Neural progenitor cell (in vitro differentiated cells): ENCODE data around the gene CALN1. TPM values are rescaled to one million over a fixed set of nuclear protein-coding genes. Genes with fewer than 3 reads are reported as not detected.

Experiments
- DNase-seq: peaks from one replicate; pipeline ENCODE4 v3.0.0-alpha.2; 2016; ENCODE audit warnings: low spot score
- H2AFZ ChIP-seq: fragments of 200-600 bp; sonication (generic); replicated peaks from 2 replicates; pipeline ENCODE4 v1.6.1; 2016; ENCODE audit warnings: antibody characterized with exemption
- H3F3A ChIP-seq: fragments of 200-600 bp; sonication (generic); 2 replicates; pipeline ENCODE4 v1.6.1; 2016; ENCODE audit warnings: antibody characterized with exemption, low read depth
- H3K27ac ChIP-seq: fragments of 200-600 bp; sonication (generic); 2 replicates; pipeline ENCODE4 v1.5.1; 2016; ENCODE audit warnings: mild to moderate bottlenecking
- H3K27me3 ChIP-seq: fragments of 200-600 bp; sonication (generic); 2 replicates; pipeline ENCODE4 v1.6.1; 2016; ENCODE audit warnings: mild to moderate bottlenecking, moderate library complexity
- H3K36me3 ChIP-seq: fragments of 200-600 bp; sonication (generic); 2 replicates; pipeline ENCODE4 v1.5.1; 2016
- H3K4me1 ChIP-seq: fragments of 200-600 bp; sonication (generic); 2 replicates; pipeline ENCODE4 v1.6.1; 2016; ENCODE audit warnings: mixed run types
- H3K4me2 ChIP-seq: fragments of 200-600 bp; sonication (generic); 2 replicates; pipeline ENCODE4 v1.6.1; 2016
- H3K4me3 ChIP-seq: fragments of 200-600 bp; sonication (generic); 2 replicates; pipeline ENCODE4 v1.5.1; 2016
- H3K79me2 ChIP-seq: fragments of 200-600 bp; sonication (generic); 2 replicates; pipeline ENCODE4 v1.6.1; 2016; ENCODE audit warnings: low read depth
- H3K9ac ChIP-seq: fragments of 200-600 bp; sonication (generic); 2 replicates; pipeline ENCODE4 v1.6.1; 2016
- H3K9me3 ChIP-seq: fragments of 200-600 bp; sonication (generic); 2 replicates; pipeline ENCODE4 v1.5.1; 2016; ENCODE audit warnings: low read depth
- H4K20me1 ChIP-seq: fragments of 200-600 bp; sonication (generic); 2 replicates; pipeline ENCODE4 v1.6.1; 2016; ENCODE audit warnings: low read depth
- H3K27ac Mint-ChIP-seq: 3 replicates; pipeline ENCODE4 v1.8.0; 2021; ENCODE audit warnings: mixed read lengths
- H3K27me3 Mint-ChIP-seq: 2 replicates; pipeline ENCODE4 v1.8.0; 2022; ENCODE audit warnings: low read depth, mild to moderate bottlenecking, inconsistent platforms, moderate library complexity, mixed read lengths; ENCODE audit not compliant: insufficient read depth
- H3K36me3 Mint-ChIP-seq: 3 replicates; pipeline ENCODE4 v1.8.0; 2021; ENCODE audit warnings: mixed read lengths
- H3K4me1 Mint-ChIP-seq: 3 replicates; pipeline ENCODE4 v1.8.0; 2021; ENCODE audit warnings: mixed read lengths
- H3K4me3 Mint-ChIP-seq: 3 replicates; pipeline ENCODE4 v1.8.0; 2021; ENCODE audit warnings: mild to moderate bottlenecking, moderate library complexity, mixed read lengths
- H3K9me3 Mint-ChIP-seq: 3 replicates; pipeline ENCODE4 v1.8.0; 2020; ENCODE audit warnings: mixed read lengths
- EZH2 ChIP-seq: fragments of 200-600 bp; sonication (generic); IDR thresholded peaks from 2 replicates; pipeline ENCODE4 v1.6.1; 2017; ENCODE audit warnings: antibody characterized with exemption, mild to moderate bottlenecking, moderate library complexity
- EZH2phosphoT487 ChIP-seq: fragments of 200-600 bp; sonication (generic); IDR thresholded peaks from 2 replicates; pipeline ENCODE4 v1.6.1; 2017; ENCODE audit warnings: antibody characterized with exemption
- total RNA-seq: library from RNA; depleted of rRNA; stranded (reverse); fragments of >200 nt; gene quantifications from 2 replicates; pipeline ENCODE4 v1.2.3, GENCODE V29; 2015; ENCODE audit warnings: low replicate concordance
- TF ChIP-seq, protein P1 (sequence below): fragments of 200-600 bp; sonication (generic); IDR thresholded peaks from 2 replicates; pipeline ENCODE4 v1.5.1; 2017; ENCODE audit warnings: antibody characterized with exemption, mild to moderate bottlenecking

Gene CALN1
- total RNA-seq, 1 donor from 2014 or later: 3.1 TPM

DNA sequence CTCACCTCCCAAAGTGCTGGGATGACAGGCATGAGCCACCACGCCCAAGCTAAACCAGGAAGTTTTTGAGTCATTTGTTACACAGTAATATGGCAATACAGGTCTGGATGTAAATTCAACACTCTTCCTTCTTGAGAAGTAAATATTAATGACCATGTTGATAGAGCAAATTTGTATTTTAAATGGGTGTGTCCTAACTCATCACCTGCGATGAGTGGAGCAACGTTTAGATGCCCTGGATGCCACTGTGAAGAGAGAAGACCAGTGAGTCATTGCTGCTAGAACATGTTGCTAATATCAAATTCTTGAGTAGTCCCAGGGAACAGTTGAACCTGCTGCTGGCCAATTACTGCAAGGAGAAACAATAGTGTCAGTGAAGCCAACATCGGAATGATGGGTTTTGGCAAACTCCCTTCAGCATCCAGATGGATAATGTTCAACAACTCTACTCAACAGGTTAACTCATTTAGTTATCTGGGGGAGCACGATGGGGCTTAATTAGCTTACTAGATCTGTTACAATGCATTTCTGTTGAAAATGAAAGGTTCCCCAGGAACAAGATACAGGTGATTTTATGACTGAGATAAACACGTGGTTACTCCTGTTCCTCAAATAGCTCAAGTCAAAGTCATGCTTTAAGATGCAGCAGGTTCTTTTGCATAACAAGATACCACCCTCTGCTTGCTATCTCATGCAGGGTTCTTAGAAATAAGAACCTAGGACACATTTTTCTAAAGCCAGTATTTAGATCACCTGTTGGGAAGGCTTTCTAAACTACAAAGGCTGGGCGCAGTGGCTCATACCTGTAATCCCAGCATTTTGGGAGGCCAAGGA, 146.8 kb downstream of the CALN1 start:
- Mint-ChIP-seq H3K4me1 (peaks cover 17% of the 10 kb centered on the region), H3K27me3 (peaks cover 5% of the 10 kb centered on the region), H3K36me3 (no peaks in the 10 kb centered on the region), H3K4me3 (no peak overlapping the region), H3K27ac (no peak overlapping the region), H3K9me3 (peaks cover 9% of the 10 kb centered on the region)
- Histone ChIP-seq H3K4me3 (no peak overlapping the region), H3K9me3 (no peaks in the 10 kb centered on the region), H3K36me3 (no peaks in the 10 kb centered on the region), H4K20me1 (peaks cover 16% of the 10 kb centered on the region), H3K27me3 (no peaks in the 10 kb centered on the region), H3F3A (peaks cover 20% of the 10 kb centered on the region), H2AFZ (no peak overlapping the region), H3K4me1 (peaks cover 24% of the 10 kb centered on the region), H3K4me2 (no peak overlapping the region), H3K79me2 (no peaks in the 10 kb centered on the region), H3K27ac (no peak overlapping the region), H3K9ac (no peak overlapping the region)
- TF ChIP-seq, protein P1, sequence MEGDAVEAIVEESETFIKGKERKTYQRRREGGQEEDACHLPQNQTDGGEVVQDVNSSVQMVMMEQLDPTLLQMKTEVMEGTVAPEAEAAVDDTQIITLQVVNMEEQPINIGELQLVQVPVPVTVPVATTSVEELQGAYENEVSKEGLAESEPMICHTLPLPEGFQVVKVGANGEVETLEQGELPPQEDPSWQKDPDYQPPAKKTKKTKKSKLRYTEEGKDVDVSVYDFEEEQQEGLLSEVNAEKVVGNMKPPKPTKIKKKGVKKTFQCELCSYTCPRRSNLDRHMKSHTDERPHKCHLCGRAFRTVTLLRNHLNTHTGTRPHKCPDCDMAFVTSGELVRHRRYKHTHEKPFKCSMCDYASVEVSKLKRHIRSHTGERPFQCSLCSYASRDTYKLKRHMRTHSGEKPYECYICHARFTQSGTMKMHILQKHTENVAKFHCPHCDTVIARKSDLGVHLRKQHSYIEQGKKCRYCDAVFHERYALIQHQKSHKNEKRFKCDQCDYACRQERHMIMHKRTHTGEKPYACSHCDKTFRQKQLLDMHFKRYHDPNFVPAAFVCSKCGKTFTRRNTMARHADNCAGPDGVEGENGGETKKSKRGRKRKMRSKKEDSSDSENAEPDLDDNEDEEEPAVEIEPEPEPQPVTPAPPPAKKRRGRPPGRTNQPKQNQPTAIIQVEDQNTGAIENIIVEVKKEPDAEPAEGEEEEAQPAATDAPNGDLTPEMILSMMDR: no peak
- TF ChIP-seq EZH2 (no peak), EZH2phosphoT487 (no peak)
- DNase-seq: no peak

- H3K4me1 ChIP-seq: no peaks in the 10 kb centered on the region
- H3K4me2 ChIP-seq: no peak overlapping the region
- H3K27me3 ChIP-seq: no peaks in the 10 kb centered on the region
- peaks cover 2% of the 10 kb centered on the region for H3K27me3 Mint-ChIP-seq
- H3K9ac ChIP-seq: no peak overlapping the region
- no peaks in the 10 kb centered on the region for H3K4me1 Mint-ChIP-seq
- no peaks in the 10 kb centered on the region for H3K36me3 Mint-ChIP-seq
- H3F3A ChIP-seq: no peaks in the 10 kb centered on the region
- H3K9me3 Mint-ChIP-seq: peaks cover 6% of the 10 kb centered on the region
- H3K9me3 ChIP-seq: no peaks in the 10 kb centered on the region
- no peak overlapping the region for H2AFZ ChIP-seq
- TF ChIP-seq EZH2 (no peak), EZH2phosphoT487 (no peak)
- TF ChIP-seq, protein P1: no peak
- H4K20me1 ChIP-seq: no peaks in the 10 kb centered on the region
- no peak overlapping the region for H3K27ac Mint-ChIP-seq
- H3K4me3 Mint-ChIP-seq: no peak overlapping the region
- H3K36me3 ChIP-seq: no peaks in the 10 kb centered on the region
- H3K27ac ChIP-seq: no peak overlapping the region
- no peak overlapping the region for H3K4me3 ChIP-seq
- H3K79me2 ChIP-seq: no peaks in the 10 kb centered on the region
- no peak for DNase-seq
These were observed 151.7 kb downstream of the CALN1 start for GRCh38 chr7:72260406-72260805.

- Histone ChIP-seq H3K4me2 (no peak overlapping the region), H3K4me1 (no peaks in the 10 kb centered on the region), H3K27me3 (no peaks in the 10 kb centered on the region), H3F3A (no peaks in the 10 kb centered on the region), H3K4me3 (no peak overlapping the region), H3K36me3 (no peaks in the 10 kb centered on the region), H3K27ac (no peak overlapping the region), H3K79me2 (no peaks in the 10 kb centered on the region), H3K9me3 (no peaks in the 10 kb centered on the region), H3K9ac (no peak overlapping the region), H4K20me1 (no peaks in the 10 kb centered on the region), H2AFZ (no peak overlapping the region)
- Mint-ChIP-seq H3K27ac (no peak overlapping the region), H3K36me3 (no peaks in the 10 kb centered on the region), H3K4me3 (no peak overlapping the region), H3K9me3 (peaks cover 6% of the 10 kb centered on the region), H3K27me3 (peaks cover 2% of the 10 kb centered on the region), H3K4me1 (no peaks in the 10 kb centered on the region)
- TF ChIP-seq EZH2: no peak
- TF ChIP-seq, protein P1: no peak
- no peak for DNase-seq
These were observed 154.1 kb downstream of the CALN1 start for GRCh38 chr7:72258074-72258473.
